ENCODE data around the gene CFHR5.
"Not testable (repeated sequence)": the region's sequence is repeated elsewhere in the genome, so short reads cannot be mapped to it uniquely, and the experiment has no call there.

Gene CFHR5

GRCh38 chr1:196977278-196977677, at the start of gene CFHR5:
Gene CFHR5 (plus strand): TSS chr1:196977556. CDS start chr1:196977665, 109 bp downstream.
- no peak for DNase-seq

- DNase-seq, result not testable (repeated sequence)
Measured at GRCh38 chr1:196932853-196933252, 44.5 kb upstream of the CFHR5 start.

- DNase-seq, result no peak
Measured at GRCh38 chr1:196933531-196934189, 43.7 kb upstream of the CFHR5 start.

GRCh38 chr1:196941474-196941873, 35.9 kb upstream of the CFHR5 start:
- not testable (repeated sequence) for DNase-seq

DNA sequence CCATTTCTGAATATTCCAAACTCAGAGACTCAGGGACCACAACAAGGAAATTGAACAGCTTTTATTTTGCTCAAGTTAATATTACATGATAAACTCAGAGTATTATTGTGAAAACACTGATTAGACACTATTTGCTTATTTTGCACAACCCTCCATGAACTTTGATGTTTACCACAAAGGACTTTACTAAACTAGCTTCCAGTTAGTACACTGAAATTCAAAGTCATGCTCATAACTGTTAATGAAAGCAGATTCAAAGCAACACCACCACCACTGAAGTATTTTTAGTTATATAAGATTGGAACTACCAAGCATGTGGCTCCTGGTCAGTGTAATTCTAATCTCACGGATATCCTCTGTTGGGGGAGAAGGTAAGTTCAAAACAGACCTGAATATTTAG, 33.8 kb upstream of the CFHR5 start, which contains the start of gene CFHR2:
Gene CFHR2 (plus strand): TSS at position 171 of the 400 bp plus-strand sequence. CDS start 143 bp downstream, at position 314.
- DNase-seq, result not testable (repeated sequence)

- DNase-seq, result no peak
Measured at GRCh38 chr1:196951711-196952394, 25.5 kb upstream of the CFHR5 start.

- no peak for DNase-seq
Measured at GRCh38 chr1:196954778-196955177, 22.6 kb upstream of the CFHR5 start.

- DNase-seq, result no peak
Measured at GRCh38 chr1:196955926-196956325, 21.4 kb upstream of the CFHR5 start.

- no peak for DNase-seq
Measured at GRCh38 chr1:196960854-196961253, 16.5 kb upstream of the CFHR5 start.

DNA sequence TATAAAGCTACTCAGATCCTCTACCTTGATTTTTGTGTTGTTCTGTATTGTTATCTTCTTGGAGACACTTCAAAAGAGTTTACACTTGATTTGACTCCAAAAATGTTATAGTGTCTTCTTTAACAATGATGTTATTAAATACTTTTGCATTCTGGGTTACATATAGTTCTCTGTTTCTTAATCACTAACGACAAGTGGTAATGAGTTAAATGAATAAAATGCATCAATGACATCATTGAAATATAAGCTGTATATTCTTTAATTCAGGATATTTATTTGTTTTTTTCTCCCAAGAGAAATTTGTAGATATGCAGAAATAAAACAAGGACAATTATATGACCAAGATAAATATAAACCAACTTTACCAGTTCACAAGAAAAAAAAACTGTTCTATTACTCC, 7.2 kb upstream of the CFHR5 start:
- no peak for DNase-seq

GRCh38 chr1:196976278-196976677, 1.1 kb upstream of the CFHR5 start:
- no peak for DNase-seq

GRCh38 chr1:196980859-196981258, 3.5 kb downstream of the CFHR5 start:
- no peak for DNase-seq

DNA sequence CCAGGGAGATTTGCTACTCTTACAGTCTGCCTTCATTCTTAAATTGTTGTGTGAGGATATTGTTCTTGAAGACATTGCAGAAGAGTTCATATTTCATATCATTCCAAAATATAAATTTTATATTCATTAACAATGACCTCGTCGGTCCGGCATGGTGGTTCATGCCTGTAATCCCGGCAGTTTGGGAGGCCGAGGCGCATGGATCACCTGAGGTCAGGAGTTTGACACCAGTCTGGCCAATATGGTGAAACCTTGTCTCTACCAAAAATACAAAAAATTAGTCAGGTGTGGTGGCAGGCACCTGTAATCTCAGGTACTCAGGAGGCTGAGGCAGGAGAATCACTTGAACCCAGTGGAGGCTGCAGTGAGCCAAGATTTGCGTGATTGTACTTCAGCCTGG, 4.9 kb downstream of the CFHR5 start:
- not testable (repeated sequence) for DNase-seq

GRCh38 chr1:196991919-196992651, 14.7 kb downstream of the CFHR5 start:
- peak; percentile 51 for DNase-seq

- DNase-seq, result no peak
Measured at GRCh38 chr1:196993916-196994315, 16.6 kb downstream of the CFHR5 start.

DNA sequence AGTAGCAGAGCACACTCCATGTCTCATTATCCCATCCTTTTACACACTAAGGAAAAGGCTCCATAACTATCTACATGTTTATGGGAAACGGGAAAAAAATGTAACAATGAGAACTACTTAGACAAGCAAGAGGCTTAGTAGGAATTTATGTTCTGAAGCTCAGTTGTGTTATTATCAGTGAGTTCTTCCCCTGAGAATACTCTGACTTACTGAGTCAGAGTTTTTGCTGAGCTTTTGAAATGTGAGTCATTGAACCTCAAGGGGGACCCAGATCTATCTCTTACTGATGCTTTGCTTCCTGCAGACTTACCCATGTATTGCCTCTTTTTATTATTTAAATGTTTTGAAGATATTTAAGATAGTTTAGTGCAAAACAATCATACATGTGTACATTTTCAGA, 20.1 kb downstream of the CFHR5 start:
- DNase-seq, result peak; percentile 48

DNA sequence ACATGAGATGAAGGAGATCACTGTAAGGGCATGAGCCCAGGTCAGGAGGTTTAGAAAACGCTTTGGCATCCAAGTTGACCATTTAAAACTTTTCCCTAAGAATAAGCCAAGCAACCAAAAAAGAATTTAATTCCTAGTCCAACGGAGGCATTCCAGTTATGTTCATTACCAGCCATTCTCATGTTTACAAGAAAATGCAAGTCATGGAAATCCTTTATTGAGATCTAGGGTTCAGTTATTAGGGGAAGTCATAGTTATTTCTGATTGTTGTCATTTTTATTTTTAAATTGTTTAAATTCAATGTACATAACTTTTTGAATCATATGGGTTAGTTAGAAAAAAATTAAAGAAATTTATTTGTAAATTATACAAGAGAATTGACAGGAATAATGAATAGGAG, 24.5 kb downstream of the CFHR5 start:
- no peak for DNase-seq

DNA sequence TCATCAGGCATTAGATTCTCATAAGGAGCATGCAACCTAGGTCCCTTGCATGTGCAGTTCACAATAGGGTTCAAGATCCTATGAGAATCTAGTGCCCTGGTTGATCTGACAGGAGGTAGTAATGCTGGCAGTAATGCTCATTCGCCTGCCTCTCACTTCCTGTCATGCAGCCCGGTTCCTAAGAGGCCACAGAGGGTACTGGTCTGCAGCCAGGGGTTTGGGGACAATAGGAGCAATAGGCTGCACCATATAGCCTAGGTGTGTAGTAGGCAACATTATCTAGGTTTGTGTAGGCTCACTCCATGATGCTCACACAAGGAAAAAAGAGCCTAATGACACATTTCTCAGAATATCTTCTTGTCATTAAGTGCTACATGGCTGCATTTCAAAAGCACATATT, 25.8 kb downstream of the CFHR5 start:
- DNase-seq, result no peak

- DNase-seq, result no peak
Measured at GRCh38 chr1:197008861-197009260, 31.5 kb downstream of the CFHR5 start.

- no peak for DNase-seq
Measured at GRCh38 chr1:197011614-197012013, 34.3 kb downstream of the CFHR5 start.

DNA sequence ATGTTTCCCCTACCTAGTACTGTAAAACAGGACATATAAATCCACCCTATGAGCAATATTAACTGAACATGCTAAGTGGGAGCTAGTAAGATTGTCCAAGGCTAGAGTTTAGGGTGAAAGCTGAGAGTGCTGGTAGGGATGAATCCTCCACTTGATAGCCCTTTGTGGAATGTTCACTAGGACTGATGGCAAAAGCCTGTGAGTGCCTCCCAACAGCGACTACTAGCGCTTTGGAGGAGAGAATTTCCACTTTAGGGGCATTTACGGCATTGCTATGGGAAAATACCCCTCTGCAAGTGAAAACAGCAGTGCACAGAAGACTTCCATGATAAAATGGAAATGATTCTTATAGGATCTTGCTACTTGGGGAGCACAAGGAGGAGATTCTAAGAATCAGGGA, 35.9 kb downstream of the CFHR5 start:
- DNase-seq, result no peak

GRCh38 chr1:197016751-197017150, 39.4 kb downstream of the CFHR5 start:
- no peak for DNase-seq

- DNase-seq, result peak; percentile 97
Measured at GRCh38 chr1:197017558-197018146, 40.3 kb downstream of the CFHR5 start.

Measured in OCI-M1 (cell line).